ENCODE measurements around the gene PCNX1.

Gene PCNX1

GRCh38 chr14:70898111-70898745, 9.0 kb upstream of the PCNX1 start:
- Histone ChIP-seq H3K36me3 (ENCODE audit: low read depth) (no peaks in the 10 kb centered on the region), H3K9me3 (ENCODE audit: severe bottlenecking) (no peaks in the 10 kb centered on the region), H3K4me3 (ENCODE audit: severe bottlenecking) (no peak overlapping the region), H3K27ac (ENCODE audit: poor library complexity, severe bottlenecking) (no peak overlapping the region), H3K4me1 (ENCODE audit: insufficient read depth, poor library complexity, severe bottlenecking) (peaks cover 8% of the 10 kb centered on the region), H3K27me3 (ENCODE audit: insufficient read depth, poor library complexity, severe bottlenecking) (no peaks in the 10 kb centered on the region)
- no peak for DNase-seq (ENCODE audit: low spot score)
- ATAC-seq (ENCODE audit: low read depth) = no peak
- TF ChIP-seq CTCF (IDR thresholded peaks at IDR 0.05; ENCODE audit: poor library complexity, severe bottlenecking) = no peak

- TF ChIP-seq CTCF (IDR thresholded peaks at IDR 0.05; ENCODE audit: poor library complexity, severe bottlenecking) = no peak
- no peak overlapping the region for H3K27ac ChIP-seq (ENCODE audit: poor library complexity, severe bottlenecking)
- H3K4me3 ChIP-seq (ENCODE audit: severe bottlenecking) = no peak overlapping the region
- ATAC-seq (ENCODE audit: low read depth) (no peak), DNase-seq (ENCODE audit: low spot score) (no peak)
- no peaks in the 10 kb centered on the region for H3K36me3 ChIP-seq (ENCODE audit: low read depth)
- H3K4me1 ChIP-seq (ENCODE audit: insufficient read depth, poor library complexity, severe bottlenecking) = peaks cover 13% of the 10 kb centered on the region
- H3K9me3 ChIP-seq (ENCODE audit: severe bottlenecking) = no peaks in the 10 kb centered on the region
- no peaks in the 10 kb centered on the region for H3K27me3 ChIP-seq (ENCODE audit: insufficient read depth, poor library complexity, severe bottlenecking)
Measured at GRCh38 chr14:70901269-70901668, 6.0 kb upstream of the PCNX1 start.

GRCh38 chr14:70902184-70902583, 5.1 kb upstream of the PCNX1 start:
- H3K27ac ChIP-seq (ENCODE audit: poor library complexity, severe bottlenecking) = no peak overlapping the region
- no peak for DNase-seq (ENCODE audit: low spot score)
- H3K9me3 ChIP-seq (ENCODE audit: severe bottlenecking) = no peaks in the 10 kb centered on the region
- H3K27me3 ChIP-seq (ENCODE audit: insufficient read depth, poor library complexity, severe bottlenecking) = no peaks in the 10 kb centered on the region
- H3K36me3 ChIP-seq (ENCODE audit: low read depth) = no peaks in the 10 kb centered on the region
- TF ChIP-seq CTCF (IDR thresholded peaks at IDR 0.05; ENCODE audit: poor library complexity, severe bottlenecking) = no peak
- H3K4me1 ChIP-seq (ENCODE audit: insufficient read depth, poor library complexity, severe bottlenecking) = peaks cover 16% of the 10 kb centered on the region
- no peak overlapping the region for H3K4me3 ChIP-seq (ENCODE audit: severe bottlenecking)
- no peak for ATAC-seq (ENCODE audit: low read depth)

GRCh38 chr14:70904373-70904772, 2.9 kb upstream of the PCNX1 start:
- Histone ChIP-seq H3K9me3 (ENCODE audit: severe bottlenecking) (no peaks in the 10 kb centered on the region), H3K27me3 (ENCODE audit: insufficient read depth, poor library complexity, severe bottlenecking) (no peaks in the 10 kb centered on the region), H3K27ac (ENCODE audit: poor library complexity, severe bottlenecking) (no peak overlapping the region), H3K4me1 (ENCODE audit: insufficient read depth, poor library complexity, severe bottlenecking) (peaks cover 10% of the 10 kb centered on the region), H3K4me3 (ENCODE audit: severe bottlenecking) (no peak overlapping the region), H3K36me3 (ENCODE audit: low read depth) (no peaks in the 10 kb centered on the region)
- ATAC-seq (ENCODE audit: low read depth) (no peak), DNase-seq (ENCODE audit: low spot score) (no peak)
- no peak for TF ChIP-seq CTCF (IDR thresholded peaks at IDR 0.05; ENCODE audit: poor library complexity, severe bottlenecking)

GRCh38 chr14:70905301-70905700, 2.0 kb upstream of the PCNX1 start:
- Histone ChIP-seq H3K36me3 (ENCODE audit: low read depth) (no peaks in the 10 kb centered on the region), H3K27me3 (ENCODE audit: insufficient read depth, poor library complexity, severe bottlenecking) (no peaks in the 10 kb centered on the region), H3K4me1 (ENCODE audit: insufficient read depth, poor library complexity, severe bottlenecking) (peaks cover 14% of the 10 kb centered on the region), H3K27ac (ENCODE audit: poor library complexity, severe bottlenecking) (no peak overlapping the region), H3K9me3 (ENCODE audit: severe bottlenecking) (no peaks in the 10 kb centered on the region), H3K4me3 (ENCODE audit: severe bottlenecking) (no peak overlapping the region)
- ATAC-seq (ENCODE audit: low read depth) = no peak
- no peak for DNase-seq (ENCODE audit: low spot score)
- no peak for TF ChIP-seq CTCF (IDR thresholded peaks at IDR 0.05; ENCODE audit: poor library complexity, severe bottlenecking)

Data from RWPE2 (cell line).